Measurements from ENCODE around the gene FRY. TPM values are rescaled to one million over a fixed set of nuclear protein-coding genes. Genes with fewer than 3 reads are reported as not detected.
A peak's percentile ranks its signal among the peaks of the same experiment; 100 is the strongest.

FRY gene
- total RNA-seq (2014; rRNA removed; shearing (Covaris generic)) (3.0 and 7.1 TPM in 2 replicates), total RNA-seq (2022) (6.2 and 7.0 TPM in 2 replicates), Bru-seq, nascent RNA (percentile 35 among the genes with signal in this experiment), BruChase-seq, experiment 1, labeled RNA remaining after a 6-hour chase (percentile 31 among the genes with signal in this experiment), BruChase-seq, experiment 2, labeled RNA remaining after a 2-hour chase (percentile 31 among the genes with signal in this experiment)
- long read RNA-seq, partial matches to known transcripts, result 4 of 9 reads
- long read RNA-seq, other reads (novel, unspliced or antisense), result 5 of 9 reads

DNA sequence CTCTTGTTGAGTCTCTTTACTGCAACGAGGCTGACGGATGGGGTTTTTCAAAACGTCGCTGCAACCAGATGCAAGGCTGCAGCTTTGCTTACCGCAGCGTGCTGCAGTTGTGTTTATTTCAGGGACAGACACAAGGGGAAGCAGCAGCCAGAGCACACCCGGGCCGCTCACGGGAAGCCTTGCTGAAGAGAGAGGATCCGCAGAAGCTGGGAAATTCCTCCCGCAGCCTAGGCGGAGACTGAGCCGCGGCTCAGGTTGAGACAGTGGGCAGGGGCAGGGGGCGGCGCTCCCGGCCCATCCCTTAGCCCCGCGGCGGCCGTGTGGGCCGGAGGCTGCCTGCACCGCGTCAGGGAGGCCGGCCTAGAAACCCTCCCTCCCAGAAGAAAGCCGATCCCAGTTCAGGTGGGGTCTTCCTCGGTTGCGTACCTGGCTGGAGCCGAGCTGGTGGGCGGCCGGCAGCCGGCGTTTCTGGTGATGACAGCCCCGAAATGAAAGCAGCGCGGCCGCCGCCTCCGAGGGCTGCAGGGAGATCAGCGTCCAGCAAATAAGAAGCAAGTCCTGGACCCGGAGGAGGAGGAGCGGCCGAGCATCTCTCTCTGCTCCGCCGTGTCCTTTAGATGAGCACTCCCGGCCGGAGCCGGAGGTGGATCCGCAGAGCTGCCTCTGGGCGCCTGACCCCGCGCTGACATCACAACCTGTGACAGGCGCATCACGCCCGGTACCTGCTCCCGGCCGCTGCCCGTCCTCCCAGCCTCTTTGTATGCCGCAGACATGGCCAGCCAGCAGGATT is at the start of gene FRY:
TSS of gene FRY (plus strand) at position 750 of the 790 bp plus-strand sequence. CDS start at position 772, 22 bp downstream.
- H3K4me2 ChIP-seq (ENCODE audit: low read length), result peak within 1 kb of the TSS; percentile 92
- no TSS peak for BruUV-seq (replicated peaks)
- intact Hi-C loops (cut with micrococcal nuclease; ENCODE audit: unreplicated experiment), result loop anchor here (10.0 kb wide), 1 partner anchor 1514 kb away; no protein-coding TSS in a partner anchor
- no peaks in the 10 kb centered on the region for H3K9me2 ChIP-seq (ENCODE audit: insufficient read depth, low read length)
- no peak for TF ChIP-seq EZH2phosphoT487 (IDR thresholded peaks at IDR 0.05; ENCODE audit: borderline replicate concordance, low read depth, low read length)
- TF ChIP-seq, protein P1, sequence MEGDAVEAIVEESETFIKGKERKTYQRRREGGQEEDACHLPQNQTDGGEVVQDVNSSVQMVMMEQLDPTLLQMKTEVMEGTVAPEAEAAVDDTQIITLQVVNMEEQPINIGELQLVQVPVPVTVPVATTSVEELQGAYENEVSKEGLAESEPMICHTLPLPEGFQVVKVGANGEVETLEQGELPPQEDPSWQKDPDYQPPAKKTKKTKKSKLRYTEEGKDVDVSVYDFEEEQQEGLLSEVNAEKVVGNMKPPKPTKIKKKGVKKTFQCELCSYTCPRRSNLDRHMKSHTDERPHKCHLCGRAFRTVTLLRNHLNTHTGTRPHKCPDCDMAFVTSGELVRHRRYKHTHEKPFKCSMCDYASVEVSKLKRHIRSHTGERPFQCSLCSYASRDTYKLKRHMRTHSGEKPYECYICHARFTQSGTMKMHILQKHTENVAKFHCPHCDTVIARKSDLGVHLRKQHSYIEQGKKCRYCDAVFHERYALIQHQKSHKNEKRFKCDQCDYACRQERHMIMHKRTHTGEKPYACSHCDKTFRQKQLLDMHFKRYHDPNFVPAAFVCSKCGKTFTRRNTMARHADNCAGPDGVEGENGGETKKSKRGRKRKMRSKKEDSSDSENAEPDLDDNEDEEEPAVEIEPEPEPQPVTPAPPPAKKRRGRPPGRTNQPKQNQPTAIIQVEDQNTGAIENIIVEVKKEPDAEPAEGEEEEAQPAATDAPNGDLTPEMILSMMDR (conservative IDR thresholded peaks at IDR 0.05; ENCODE audit: low read length), result no peak
- H2AFZ ChIP-seq (ENCODE audit: low read length), result peak within 1 kb of the TSS; percentile 90
- H4K20me1 ChIP-seq (ENCODE audit: insufficient read depth, low read length), result no peaks in the 10 kb centered on the region
- DNase-seq (ENCODE audit: low spot score), result peak; percentile 49
- peaks cover 9% of the 10 kb centered on the region for H3K4me1 ChIP-seq (ENCODE audit: insufficient read depth, low read length, poor library complexity, severe bottlenecking)
- no peaks in the 10 kb centered on the region for H3K36me3 ChIP-seq (ENCODE audit: insufficient read depth, low read length)
- ChIA-PET POLR2A (interaction anchor here (0.6 to 2.9 kb wide), 5 partner anchors 8 to 791 kb away, joined by 3 to 16 read pairs (median 5); no protein-coding TSS in a partner anchor), CTCF (ENCODE audit: unreplicated experiment) (interaction anchor here (0.6 kb wide), 1 partner anchor 615 kb away, joined by 3 read pairs; no protein-coding TSS in a partner anchor)
- H3K27ac ChIP-seq (ENCODE audit: low read depth, low read length, poor library complexity, severe bottlenecking), result no peak within 1 kb of the TSS
- H3K79me2 ChIP-seq (ENCODE audit: insufficient read depth, low read depth, low read length), result no peaks in the 10 kb centered on the region
- H3K4me3 ChIP-seq (ENCODE audit: low read depth, low read length, poor library complexity, severe bottlenecking), result peak within 1 kb of the TSS; percentile 70
- no peaks in the 10 kb centered on the region for H3K9me3 ChIP-seq (ENCODE audit: low read length)

DNA sequence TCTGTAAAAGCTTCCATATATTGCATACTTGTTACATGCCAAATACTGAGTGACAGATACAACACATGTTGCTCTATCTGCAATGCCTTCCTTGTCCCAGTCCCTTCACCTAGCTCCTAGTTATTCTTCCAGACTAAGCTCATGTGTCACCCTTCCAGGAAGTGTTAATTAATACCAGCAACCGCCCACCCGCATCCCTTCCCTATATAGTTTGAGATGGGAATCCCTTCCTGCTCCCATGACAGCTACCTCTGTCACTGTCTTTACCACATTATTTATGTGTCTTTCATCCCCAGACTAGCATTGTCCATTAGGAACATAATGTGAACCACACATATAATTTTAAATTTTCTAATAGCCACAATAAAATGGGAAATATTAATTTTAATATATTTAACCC is 49.5 kb upstream of the FRY start:
- Histone ChIP-seq H3K4me3 (ENCODE audit: low read depth, low read length, poor library complexity, severe bottlenecking) (no peak overlapping the region), H3K4me2 (ENCODE audit: low read length) (no peak overlapping the region), H3K4me1 (ENCODE audit: insufficient read depth, low read length, poor library complexity, severe bottlenecking) (no peaks in the 10 kb centered on the region), H2AFZ (ENCODE audit: low read length) (no peak overlapping the region), H4K20me1 (ENCODE audit: insufficient read depth, low read length) (no peaks in the 10 kb centered on the region), H3K27ac (ENCODE audit: low read depth, low read length, poor library complexity, severe bottlenecking) (no peak overlapping the region), H3K9me3 (ENCODE audit: low read length) (no peaks in the 10 kb centered on the region), H3K36me3 (ENCODE audit: insufficient read depth, low read length) (no peaks in the 10 kb centered on the region), H3K9me2 (ENCODE audit: insufficient read depth, low read length) (no peaks in the 10 kb centered on the region), H3K79me2 (ENCODE audit: insufficient read depth, low read depth, low read length) (no peaks in the 10 kb centered on the region)
- TF ChIP-seq EZH2phosphoT487 (IDR thresholded peaks at IDR 0.05; ENCODE audit: borderline replicate concordance, low read depth, low read length), result no peak
- TF ChIP-seq, protein P1 (conservative IDR thresholded peaks at IDR 0.05; ENCODE audit: low read length), result no peak
- CTCF ChIA-PET (ENCODE audit: unreplicated experiment), result no interaction called here
- no peak for DNase-seq (ENCODE audit: low spot score)
- intact Hi-C loops (cut with micrococcal nuclease; ENCODE audit: unreplicated experiment), result no loop called here
- POLR2A ChIA-PET, result interaction anchor here (0.5 to 0.6 kb wide), 4 partner anchors 8 to 455 kb away, joined by 3 to 6 read pairs (median 4); no protein-coding TSS in a partner anchor
- BruUV-seq (replicated peaks), result no TSS peak
